ENCODE data around the gene AFF1. TPM values are rescaled to one million over a fixed set of nuclear protein-coding genes. Genes with fewer than 3 reads are reported as not detected.
"Not testable (repeated sequence)": the region's sequence is repeated elsewhere in the genome, so short reads cannot be mapped to it uniquely, and the experiment has no call there.

Gene AFF1
- total RNA-seq, 1 experiment from 2014 or later: 93.4 TPM

- peaks cover 55% of the 10 kb centered on the region for H3K4me1 Mint-ChIP-seq
- H3K36me3 Mint-ChIP-seq: no peaks in the 10 kb centered on the region
- ATAC-seq: no peak
- TF ChIP-seq IRF2 (CRISPR knock-in tag; IDR thresholded peaks at IDR 0.05; ENCODE audit: borderline replicate concordance, low read depth) (no peak), ATF2 (CRISPR knock-in tag; IDR thresholded peaks at IDR 0.05; ENCODE audit: borderline replicate concordance, low read depth) (no peak), PRRX2 (CRISPR knock-in tag; IDR thresholded peaks at IDR 0.05) (no peak), ZNF232 (CRISPR knock-in tag; IDR thresholded peaks at IDR 0.05) (no peak), ZNF396 (CRISPR knock-in tag; IDR thresholded peaks at IDR 0.05; ENCODE audit: borderline replicate concordance) (no peak), MXD4 (CRISPR knock-in tag; IDR thresholded peaks at IDR 0.05; ENCODE audit: borderline replicate concordance) (no peak), KAT7 (CRISPR knock-in tag; IDR thresholded peaks at IDR 0.05; ENCODE audit: borderline replicate concordance) (no peak), USF1 (CRISPR knock-in tag; IDR thresholded peaks at IDR 0.05) (no peak), ZNF281 (CRISPR knock-in tag; IDR thresholded peaks at IDR 0.05) (no peak), NFYB (CRISPR knock-in tag; conservative IDR thresholded peaks at IDR 0.05; ENCODE audit: low read depth) (no peak), ZNF532 (CRISPR knock-in tag; IDR thresholded peaks at IDR 0.05; ENCODE audit: borderline replicate concordance) (no peak), RELA (CRISPR knock-in tag; IDR thresholded peaks at IDR 0.05; ENCODE audit: borderline replicate concordance) (no peak), JUN (CRISPR knock-in tag; IDR thresholded peaks at IDR 0.05) (no peak), ZNF121 (CRISPR knock-in tag; IDR thresholded peaks at IDR 0.05) (no peak), ZNF671 (CRISPR knock-in tag; IDR thresholded peaks at IDR 0.05) (no peak)
- peaks cover 4% of the 10 kb centered on the region for H3K9me3 Mint-ChIP-seq
- no peak overlapping the region for H3K4me3 Mint-ChIP-seq
- H3K27ac Mint-ChIP-seq: peak overlapping the region; percentile 29
- no peak for DNase-seq (ENCODE audit: low spot score)
- H3K27me3 Mint-ChIP-seq (ENCODE audit: low read depth): no peaks in the 10 kb centered on the region
- POLR2A ChIA-PET: interaction anchor here (0.6 kb wide), 1 partner anchor 25 kb away, joined by 3 read pairs; no protein-coding TSS in a partner anchor
- CTCF ChIA-PET: no interaction called here
Observed at GRCh38 chr4:87071401-87071800, 136.6 kb downstream of the AFF1 start.

GRCh38 chr4:87072545-87072944 lies 137.7 kb downstream of the AFF1 start:
- H3K27me3 Mint-ChIP-seq (ENCODE audit: low read depth); H3K4me3 Mint-ChIP-seq; DNase-seq (ENCODE audit: low spot score); ATAC-seq; H3K36me3 Mint-ChIP-seq; H3K9me3 Mint-ChIP-seq; POLR2A ChIA-PET; H3K27ac Mint-ChIP-seq: not testable (repeated sequence)
- CTCF ChIA-PET: interaction anchor here (1.4 kb wide), 1 partner anchor 150 kb away, joined by 4 read pairs; no protein-coding TSS in a partner anchor
- H3K4me1 Mint-ChIP-seq: peaks cover 60% of the 10 kb centered on the region

Data from WTC11 (cell line).